HepG2 (cell line): ENCODE results near the gene CMIP. TPM values are rescaled to one million over a fixed set of nuclear protein-coding genes. Genes with fewer than 3 reads are reported as not detected.

Source experiments
- ATAC-seq: fragments of 200-7000 bp; cut with Tn5 transposase; 3 replicates; pipeline ENCODE4 v1.9.1; 2020; ENCODE audit warnings: mild to moderate bottlenecking, moderate library complexity
- BruUV-seq: library from RNA; stranded (reverse); fragments of 400-500 nt; replicated peaks from 2 replicates; lab custom pipeline; 2021; lab: Mats Ljungman, UMichigan
- CTCF ChIA-PET: fragments of 300-600 bp; formaldehyde crosslinking; extraction: SDS; loops from one replicate; lab custom pipeline; 2021; ENCODE audit warnings: low total read pairs, inconsistent platforms, low intra/inter-chr PET ratio; lab: Yijun Ruan, JAX
- POLR2A ChIA-PET: fragments of 350-600 bp; sonication (Branson Sonifier 250); formaldehyde crosslinking; loops from one replicate; lab custom pipeline; 2020; ENCODE audit warnings: antibody characterized with exemption, inconsistent platforms; lab: Yijun Ruan, JAX
- DNase-seq: peaks from one replicate; pipeline ENCODE4 v3.0.0-alpha.2; 2015; ENCODE audit warnings: low spot score
- FAIRE-seq: peaks from 3 replicates; lab custom pipeline; 2011; peaks lifted over from hg19 to GRCh38; lab: Jason Lieb, UNC
- H2AFZ ChIP-seq: one replicate; pipeline ENCODE4 v1.6.1; 2011; ENCODE audit warnings: low read length, inconsistent platforms
- H3K27ac ChIP-seq: fragments of 300-600 bp; 3 replicates; pipeline ENCODE4 v1.8.0; 2011; ENCODE audit warnings: mixed run types, mild to moderate bottlenecking, mixed read lengths, low read length, inconsistent platforms; ENCODE audit not compliant: insufficient read depth; ENCODE audit errors: extremely low read length
- H3K27me3 ChIP-seq, 2 experiments: fragments of 200-600 bp in 1 of 2; 2 replicates in 1 of 2; 3 replicates in 1 of 2; pipeline versions ENCODE4 v1.6.0 to v1.8.0; 2011; ENCODE audit warnings: low read length in 2 of 2, mild to moderate bottlenecking in 2 of 2, moderate library complexity in 2 of 2, inconsistent platforms in 1 of 2; ENCODE audit not compliant: insufficient read depth in 2 of 2, control insufficient read depth in 1 of 2
- H3K36me3 ChIP-seq, 2 experiments: fragments of 200-600 bp in 1 of 2; replicated peaks in 1 of 2; 2 replicates in 1 of 2; 3 replicates in 1 of 2; pipeline versions ENCODE4 v1.5.1 to v1.8.0; 2011; ENCODE audit warnings: low read length in 2 of 2, inconsistent platforms in 1 of 2; ENCODE audit not compliant: insufficient read depth in 2 of 2, control insufficient read depth in 1 of 2
- H3K4me1 ChIP-seq: 2 replicates; pipeline ENCODE4 v1.5.1; 2012; ENCODE audit warnings: low read length, inconsistent platforms; ENCODE audit not compliant: insufficient read depth
- H3K4me2 ChIP-seq: 2 replicates; pipeline ENCODE4 v1.6.0; 2011; ENCODE audit warnings: low read depth, low read length, inconsistent platforms
- H3K4me3 ChIP-seq, 3 experiments: fragments of 200-600 bp in 1 of 3; sonication (generic), shearing (Covaris generic) in 1 of 3; replicated peaks in 1 of 3; 2 replicates each; pipeline ENCODE4 v1.5.1; 2011 to 2016; ENCODE audit warnings: low read length in 3 of 3, inconsistent platforms in 2 of 3, low read depth in 2 of 3, mild to moderate bottlenecking in 2 of 3, control low read depth in 1 of 3, mixed read lengths in 1 of 3; ENCODE audit not compliant: insufficient read depth in 1 of 3
- H3K79me2 ChIP-seq: one replicate; pipeline ENCODE4 v1.6.1; 2011; ENCODE audit warnings: low read length, inconsistent platforms; ENCODE audit not compliant: insufficient read depth
- H3K9ac ChIP-seq: 2 replicates; pipeline ENCODE4 v1.6.0; 2011; ENCODE audit warnings: mild to moderate bottlenecking, low read depth, low read length, inconsistent platforms; ENCODE audit not compliant: insufficient read depth
- H3K9me3 ChIP-seq: 2 replicates; pipeline ENCODE4 v1.5.1; 2012; ENCODE audit warnings: mild to moderate bottlenecking, low read length
- H4K20me1 ChIP-seq: 2 replicates; pipeline ENCODE4 v1.6.0; 2011; ENCODE audit warnings: inconsistent platforms, mild to moderate bottlenecking, low read length, moderate library complexity; ENCODE audit not compliant: insufficient read depth
- ARID3A ChIP-seq: IDR thresholded peaks from 2 replicates; pipeline ENCODE4 v1.6.1; 2012; ENCODE audit warnings: low read depth, low read length, improper control_type of control experiment
- CREBL2 ChIP-seq: sonication (generic); formaldehyde crosslinking; IDR thresholded peaks from 2 replicates; pipeline ENCODE4 v1.8.1; 2023; ENCODE audit warnings: missing genetic modification reagents, mild to moderate bottlenecking, borderline replicate concordance
- MAFK ChIP-seq, 2 experiments: IDR thresholded peaks in 1 of 2; conservative IDR thresholded peaks in 1 of 2; 2 replicates each; pipeline ENCODE4 v1.6.1; 2011; ENCODE audit warnings: improper control_type of control experiment in 2 of 2, low read length in 2 of 2
- MATR3 ChIP-seq: sonication (generic); formaldehyde crosslinking; IDR thresholded peaks from 2 replicates; pipeline ENCODE4 v1.4.0; 2020; ENCODE audit warnings: missing genetic modification reagents
- MED13 ChIP-seq: sonication (generic); formaldehyde crosslinking; IDR thresholded peaks from 2 replicates; pipeline ENCODE4 v1.5.0; 2020; ENCODE audit warnings: missing genetic modification reagents
- NFYB ChIP-seq: sonication (generic); formaldehyde crosslinking; IDR thresholded peaks from 2 replicates; pipeline ENCODE4 v1.4.0; 2020; ENCODE audit warnings: missing genetic modification reagents
- NR2F6 ChIP-seq, 2 experiments: IDR thresholded peaks; 2 replicates each; pipeline ENCODE4 v1.6.1; 2016; ENCODE audit warnings: antibody characterized with exemption in 1 of 2, mild to moderate bottlenecking in 1 of 2
- PAX8 ChIP-seq: sonication (generic); formaldehyde crosslinking; IDR thresholded peaks from 2 replicates; pipeline ENCODE4 v1.8.0; 2022; ENCODE audit warnings: mild to moderate bottlenecking, missing genetic modification reagents, borderline replicate concordance
- RARG ChIP-seq: sonication (generic); formaldehyde crosslinking; IDR thresholded peaks from 2 replicates; pipeline ENCODE4 v1.4.0; 2020; ENCODE audit warnings: low read depth, mild to moderate bottlenecking, missing genetic modification reagents
- RBM22 ChIP-seq: fragments of 200-400 bp; formaldehyde crosslinking; optimal IDR thresholded peaks from 2 replicates; pipeline ENCODE3; 2017; ENCODE audit warnings: mild to moderate bottlenecking, low read length, moderate library complexity
- WIZ ChIP-seq: sonication (generic); formaldehyde crosslinking; IDR thresholded peaks from 2 replicates; pipeline ENCODE4 v1.5.1; 2020; ENCODE audit warnings: mild to moderate bottlenecking, missing genetic modification reagents
- YY1 ChIP-seq: IDR thresholded peaks from 2 replicates; pipeline ENCODE4 v1.6.1; 2011; ENCODE audit warnings: low read length, low read depth, moderate library complexity, mild to moderate bottlenecking; ENCODE audit not compliant: insufficient read depth, insufficient replicate concordance
- ZBTB33 ChIP-seq: sonication (generic); formaldehyde crosslinking; IDR thresholded peaks from 2 replicates; pipeline ENCODE4 v1.4.0; 2020; ENCODE audit warnings: missing genetic modification reagents
- ZBTB38 ChIP-seq: sonication (generic); formaldehyde crosslinking; IDR thresholded peaks from 2 replicates; pipeline ENCODE4 v1.5.1; 2020; ENCODE audit warnings: mild to moderate bottlenecking, missing genetic modification reagents
- ZNF552 ChIP-seq: sonication (generic); formaldehyde crosslinking; IDR thresholded peaks from 2 replicates; pipeline ENCODE4 v1.9.0; 2022; ENCODE audit warnings: missing genetic modification reagents, mild to moderate bottlenecking, borderline replicate concordance
- ZNF563 ChIP-seq: sonication (generic); formaldehyde crosslinking; IDR thresholded peaks from 2 replicates; pipeline ENCODE4 v1.8.0; 2022; ENCODE audit warnings: mild to moderate bottlenecking, moderate library complexity, missing genetic modification reagents
- ZNF597 ChIP-seq: sonication (generic); formaldehyde crosslinking; IDR thresholded peaks from 2 replicates; pipeline ENCODE4 v1.5.0; 2020; ENCODE audit warnings: missing genetic modification reagents
- ZNF670 ChIP-seq: sonication (generic); formaldehyde crosslinking; IDR thresholded peaks from 2 replicates; pipeline ENCODE4 v1.8.0; 2022; ENCODE audit warnings: mild to moderate bottlenecking, missing genetic modification reagents, borderline replicate concordance
- ZNF784 ChIP-seq: sonication (generic); formaldehyde crosslinking; IDR thresholded peaks from 2 replicates; pipeline ENCODE4 v1.5.1; 2020; ENCODE audit warnings: missing genetic modification reagents, mild to moderate bottlenecking, borderline replicate concordance
- WGBS: methylation state at CpG from one replicate; pipeline ENCODE4 v1.1.6; 2017; ENCODE audit warnings: low lambda C conversion rate; 5-methylcytosine and 5-hydroxymethylcytosine counted together
- in situ Hi-C: cut with HindIII; loops from 2 replicates; pipeline ENCODE4 v1.10.0; 2017; ENCODE audit warnings: low pct_unique_long_range_greater_than_20kb; ENCODE audit not compliant: extremely low pct_ligation_motif_present
- intact Hi-C: fragments of 100-400 bp; cut with micrococcal nuclease; formaldehyde crosslinking; loops from one replicate; pipeline ENCODE4 v1.10.0; 2022; ENCODE audit not compliant: unreplicated experiment
- polyA plus RNA-seq, 8 experiments: library from polyadenylated mRNA; depleted of rRNA in 3 of 8; stranded (reverse) in 7 of 8; unstranded in 1 of 8; fragments of >200 nt; fragmentation: Illumina TruSeq in 4 of 8; extraction: Trizol in 4 of 8; gene quantifications; 2 replicates each; pipeline versions ENCODE4 v1.2.1 to v1.2.3, GENCODE V29; 2011 to 2016; ENCODE audit warnings: low read depth in 4 of 8, missing spikeins in 1 of 8, mixed read lengths in 1 of 8; ENCODE audit not compliant: insufficient read depth in 1 of 8
- total RNA-seq, 5 experiments: library from RNA; depleted of rRNA; stranded (reverse); fragments of >200 nt; fragmentation: Illumina TruSeq; extraction: Trizol; gene quantifications; 2 replicates each; pipeline ENCODE4 v1.2.3, GENCODE V29; 2016; ENCODE audit warnings: low read depth in 1 of 5

Gene CMIP
- total and polyA plus RNA-seq, 2 of the 13 experiments (the other 11 are each of a cell fraction or from before 2014, with no cell fraction given): 10.9 to 18.1 TPM

GRCh38 chr16:81562174-81562849, 117.7 kb downstream of the CMIP start:
- WGBS: 97% methylated on average over 5 of the region's 8 CpGs
- no peak overlapping the region for H3K27ac ChIP-seq
- no peak overlapping the region for H3K4me2 ChIP-seq
- intact Hi-C loops: no loop called here
- no peak overlapping the region for H2AFZ ChIP-seq
- no peak overlapping the region for H3K4me3 ChIP-seq
- DNase-seq (no peak), FAIRE-seq (no peak), ATAC-seq (no peak)
- no peaks in the 10 kb centered on the region for H3K27me3 ChIP-seq
- H4K20me1 ChIP-seq: peaks cover 89% of the 10 kb centered on the region
- H3K9ac ChIP-seq: no peak overlapping the region
- no TSS peak for BruUV-seq
- in situ Hi-C loops: no loop called here
- H3K4me1 ChIP-seq: peaks cover 63% of the 10 kb centered on the region
- peaks cover 10 to 22% of the 10 kb centered on the region in 2 experiments; a peak in 3 of 5 replicates for H3K36me3 ChIP-seq
- H3K79me2 ChIP-seq: peaks cover 94% of the 10 kb centered on the region
- H3K9me3 ChIP-seq: no peaks in the 10 kb centered on the region
- ChIA-PET POLR2A (interaction anchor here (1.4 kb wide), 1 partner anchor 21 kb away, joined by 3 read pairs; no protein-coding TSS in a partner anchor), CTCF (no interaction called here)
- TF ChIP-seq ZNF784 (no peak), PAX8 (no peak), ZNF563 (no peak), ZNF670 (CRISPR knock-in tag) (no peak), ARID3A (no peak), MED13 (CRISPR knock-in tag) (no peak), RBM22 (peak; percentile 53), ZBTB33 (CRISPR knock-in tag) (no peak), MATR3 (CRISPR knock-in tag) (no peak), NFYB (CRISPR knock-in tag) (no peak), MAFK (conservative IDR thresholded peaks at IDR 0.05 in 1 of 2, IDR thresholded peaks at IDR 0.05 in 1 of 2; ENCODE audit: low read length in 2 of 2) (peak; percentile 81 to 90), ZBTB38 (CRISPR knock-in tag) (no peak), ZNF552 (no peak), YY1 (no peak), WIZ (no peak), NR2F6 (IDR thresholded peaks at IDR 0.05) (no peak), NR2F6 (CRISPR knock-in tag; IDR thresholded peaks at IDR 0.05) (no peak), ZNF597 (CRISPR knock-in tag) (no peak), RARG (CRISPR knock-in tag) (no peak), CREBL2 (no peak)
